Measurements from ENCODE around the gene DCLRE1B.

The DCLRE1B gene

GRCh38 chr1:113893267-113893666 is 11.9 kb upstream of the DCLRE1B start:
- H3K4me3 ChIP-seq (ENCODE audit: low read length) = no peak overlapping the region
- H3K4me1 ChIP-seq (ENCODE audit: control insufficient read depth, insufficient read depth, low read length) = peaks cover 10% of the 10 kb centered on the region
- no peak overlapping the region for H3K9ac ChIP-seq (ENCODE audit: low read length)
- peaks cover 4% of the 10 kb centered on the region for H3K36me3 ChIP-seq (ENCODE audit: control insufficient read depth, insufficient read depth, low read length)
- H3K27me3 ChIP-seq (ENCODE audit: control insufficient read depth, insufficient read depth, low read length) = no peaks in the 10 kb centered on the region
- no peaks in the 10 kb centered on the region for H3K9me3 ChIP-seq (ENCODE audit: control insufficient read depth, low read length)

GRCh38 chr1:113895098-113895497 is 10.0 kb upstream of the DCLRE1B start:
- H3K27me3 ChIP-seq (ENCODE audit: control insufficient read depth, insufficient read depth, low read length) = no peaks in the 10 kb centered on the region
- H3K4me3 ChIP-seq (ENCODE audit: low read length) = no peak overlapping the region
- no peaks in the 10 kb centered on the region for H3K9me3 ChIP-seq (ENCODE audit: control insufficient read depth, low read length)
- H3K36me3 ChIP-seq (ENCODE audit: control insufficient read depth, insufficient read depth, low read length) = peaks cover 4% of the 10 kb centered on the region
- H3K4me1 ChIP-seq (ENCODE audit: control insufficient read depth, insufficient read depth, low read length) = no peaks in the 10 kb centered on the region
- no peak overlapping the region for H3K9ac ChIP-seq (ENCODE audit: low read length)

- peaks cover 4% of the 10 kb centered on the region for H3K36me3 ChIP-seq (ENCODE audit: control insufficient read depth, insufficient read depth, low read length)
These were observed 9.2 kb upstream of the DCLRE1B start for GRCh38 chr1:113895961-113896360.

GRCh38 chr1:113898241-113898814 is 6.8 kb upstream of the DCLRE1B start:
- no peaks in the 10 kb centered on the region for H3K27me3 ChIP-seq (ENCODE audit: control insufficient read depth, insufficient read depth, low read length)
- peaks cover 9% of the 10 kb centered on the region for H3K4me1 ChIP-seq (ENCODE audit: control insufficient read depth, insufficient read depth, low read length)
- no peaks in the 10 kb centered on the region for H3K9me3 ChIP-seq (ENCODE audit: control insufficient read depth, low read length)
- H3K36me3 ChIP-seq (ENCODE audit: control insufficient read depth, insufficient read depth, low read length) = peaks cover 4% of the 10 kb centered on the region
- no peak overlapping the region for H3K4me3 ChIP-seq (ENCODE audit: low read length)
- H3K9ac ChIP-seq (ENCODE audit: low read length) = no peak overlapping the region

More at GRCh38 chr1:113895961-113896360, 9.2 kb upstream of the DCLRE1B start:
- Histone ChIP-seq H3K9ac (ENCODE audit: low read length) (no peak overlapping the region), H3K9me3 (ENCODE audit: control insufficient read depth, low read length) (no peaks in the 10 kb centered on the region), H3K4me1 (ENCODE audit: control insufficient read depth, insufficient read depth, low read length) (no peaks in the 10 kb centered on the region), H3K4me3 (ENCODE audit: low read length) (no peak overlapping the region), H3K27me3 (ENCODE audit: control insufficient read depth, insufficient read depth, low read length) (no peaks in the 10 kb centered on the region)

GRCh38 chr1:113899111-113899510 is 6.0 kb upstream of the DCLRE1B start:
- H3K4me1 ChIP-seq (ENCODE audit: control insufficient read depth, insufficient read depth, low read length) = peaks cover 10% of the 10 kb centered on the region
- no peak overlapping the region for H3K4me3 ChIP-seq (ENCODE audit: low read length)
- no peak overlapping the region for H3K9ac ChIP-seq (ENCODE audit: low read length)
- H3K27me3 ChIP-seq (ENCODE audit: control insufficient read depth, insufficient read depth, low read length) = no peaks in the 10 kb centered on the region
- no peaks in the 10 kb centered on the region for H3K9me3 ChIP-seq (ENCODE audit: control insufficient read depth, low read length)
- peaks cover 4% of the 10 kb centered on the region for H3K36me3 ChIP-seq (ENCODE audit: control insufficient read depth, insufficient read depth, low read length)

- no peak overlapping the region for H3K4me3 ChIP-seq (ENCODE audit: low read length)
- H3K4me1 ChIP-seq (ENCODE audit: control insufficient read depth, insufficient read depth, low read length) = peaks cover 10% of the 10 kb centered on the region
- H3K27me3 ChIP-seq (ENCODE audit: control insufficient read depth, insufficient read depth, low read length) = no peaks in the 10 kb centered on the region
- H3K9me3 ChIP-seq (ENCODE audit: control insufficient read depth, low read length) = no peaks in the 10 kb centered on the region
- peaks cover under 1% of the 10 kb centered on the region for H3K36me3 ChIP-seq (ENCODE audit: control insufficient read depth, insufficient read depth, low read length)
- no peak overlapping the region for H3K9ac ChIP-seq (ENCODE audit: low read length)
These were observed 3.9 kb upstream of the DCLRE1B start for GRCh38 chr1:113901191-113901590.

GRCh38 chr1:113903501-113904292 is 1.4 kb upstream of the DCLRE1B start:
- Histone ChIP-seq H3K4me3 (ENCODE audit: low read length) (peak overlapping the region; percentile 57), H3K36me3 (ENCODE audit: control insufficient read depth, insufficient read depth, low read length) (no peaks in the 10 kb centered on the region), H3K9ac (ENCODE audit: low read length) (peak overlapping the region; percentile 86), H3K4me1 (ENCODE audit: control insufficient read depth, insufficient read depth, low read length) (peaks cover 10% of the 10 kb centered on the region), H3K9me3 (ENCODE audit: control insufficient read depth, low read length) (no peaks in the 10 kb centered on the region), H3K27me3 (ENCODE audit: control insufficient read depth, insufficient read depth, low read length) (no peaks in the 10 kb centered on the region)

GRCh38 chr1:113904293-113904673 is 843 bp upstream of the DCLRE1B start:
- H3K4me3 ChIP-seq (ENCODE audit: low read length) = peak overlapping the region; percentile 57
- H3K9ac ChIP-seq (ENCODE audit: low read length) = peak overlapping the region; percentile 86
- no peaks in the 10 kb centered on the region for H3K9me3 ChIP-seq (ENCODE audit: control insufficient read depth, low read length)
- no peaks in the 10 kb centered on the region for H3K36me3 ChIP-seq (ENCODE audit: control insufficient read depth, insufficient read depth, low read length)
- H3K27me3 ChIP-seq (ENCODE audit: control insufficient read depth, insufficient read depth, low read length) = no peaks in the 10 kb centered on the region
- peaks cover 10% of the 10 kb centered on the region for H3K4me1 ChIP-seq (ENCODE audit: control insufficient read depth, insufficient read depth, low read length)

- H3K9me3 ChIP-seq (ENCODE audit: control insufficient read depth, low read length) = no peaks in the 10 kb centered on the region
- H3K36me3 ChIP-seq (ENCODE audit: control insufficient read depth, insufficient read depth, low read length) = no peaks in the 10 kb centered on the region
- H3K27me3 ChIP-seq (ENCODE audit: control insufficient read depth, insufficient read depth, low read length) = no peaks in the 10 kb centered on the region
- H3K4me1 ChIP-seq (ENCODE audit: control insufficient read depth, insufficient read depth, low read length) = peaks cover 10% of the 10 kb centered on the region
- H3K4me3 ChIP-seq (ENCODE audit: low read length) = peak overlapping the region; percentile 57
- peak overlapping the region; percentile 86 for H3K9ac ChIP-seq (ENCODE audit: low read length)
These were observed 322 bp downstream of the DCLRE1B start for GRCh38 chr1:113905435-113905861.

GRCh38 chr1:113912594-113913311 is 7.6 kb downstream of the DCLRE1B start:
- H3K9me3 ChIP-seq (ENCODE audit: control insufficient read depth, low read length) = no peaks in the 10 kb centered on the region
- no peak overlapping the region for H3K4me3 ChIP-seq (ENCODE audit: low read length)
- H3K4me1 ChIP-seq (ENCODE audit: control insufficient read depth, insufficient read depth, low read length) = no peaks in the 10 kb centered on the region
- no peaks in the 10 kb centered on the region for H3K27me3 ChIP-seq (ENCODE audit: control insufficient read depth, insufficient read depth, low read length)
- no peak overlapping the region for H3K9ac ChIP-seq (ENCODE audit: low read length)
- H3K36me3 ChIP-seq (ENCODE audit: control insufficient read depth, insufficient read depth, low read length) = peaks cover 4% of the 10 kb centered on the region

GRCh38 chr1:113913312-113913668 is 8.2 kb downstream of the DCLRE1B start:
- Histone ChIP-seq H3K9me3 (ENCODE audit: control insufficient read depth, low read length) (no peaks in the 10 kb centered on the region), H3K4me3 (ENCODE audit: low read length) (no peak overlapping the region), H3K4me1 (ENCODE audit: control insufficient read depth, insufficient read depth, low read length) (no peaks in the 10 kb centered on the region), H3K36me3 (ENCODE audit: control insufficient read depth, insufficient read depth, low read length) (peaks cover 4% of the 10 kb centered on the region), H3K27me3 (ENCODE audit: control insufficient read depth, insufficient read depth, low read length) (no peaks in the 10 kb centered on the region), H3K9ac (ENCODE audit: low read length) (no peak overlapping the region)

Data from mucosa of stomach (tissue), 1 donor.